Hepatocyte (in vitro differentiated cells): ENCODE data around the gene HSPA1A. TPM values are rescaled to one million over a fixed set of nuclear protein-coding genes. Genes with fewer than 3 reads are reported as not detected.

Source experiments
- DNase-seq: peaks from one replicate; pipeline ENCODE4 v3.0.0-alpha.2; 2016; ENCODE audit warnings: low spot score
- H2AFZ ChIP-seq: fragments of 200-600 bp; sonication (generic); 2 replicates; pipeline ENCODE4 v1.6.0; 2016; ENCODE audit warnings: antibody characterized with exemption, mild to moderate bottlenecking
- H3K27ac ChIP-seq: fragments of 200-600 bp; sonication (generic); 2 replicates; pipeline ENCODE4 v1.5.1; 2016; ENCODE audit warnings: mild to moderate bottlenecking
- H3K27me3 ChIP-seq: fragments of 200-600 bp; sonication (generic); 2 replicates; pipeline ENCODE4 v1.6.1; 2016
- H3K36me3 ChIP-seq: fragments of 200-600 bp; sonication (generic); replicated peaks from 2 replicates; pipeline ENCODE4 v1.5.1; 2016; ENCODE audit warnings: low read depth; ENCODE audit not compliant: insufficient read depth
- H3K4me1 ChIP-seq: fragments of 200-600 bp; sonication (generic); 2 replicates; pipeline ENCODE4 v1.5.1; 2016; ENCODE audit warnings: mild to moderate bottlenecking, moderate library complexity; ENCODE audit not compliant: insufficient read depth
- H3K4me2 ChIP-seq: fragments of 200-600 bp; sonication (generic); 2 replicates; pipeline ENCODE4 v1.6.0; 2016
- H3K4me3 ChIP-seq: fragments of 200-600 bp; sonication (generic); 2 replicates; pipeline ENCODE4 v1.5.1; 2016; ENCODE audit warnings: mild to moderate bottlenecking
- H3K79me2 ChIP-seq: fragments of 200-600 bp; sonication (generic); 2 replicates; pipeline ENCODE4 v1.6.0; 2017; ENCODE audit warnings: mild to moderate bottlenecking
- H3K9me2 ChIP-seq: fragments of 200-600 bp; sonication (generic); replicated peaks from 2 replicates; pipeline ENCODE4 v1.6.0; 2017; ENCODE audit warnings: mild to moderate bottlenecking; ENCODE audit not compliant: insufficient read depth
- H3K9me3 ChIP-seq: fragments of 200-600 bp; sonication (generic); 2 replicates; pipeline ENCODE4 v1.5.1; 2016; ENCODE audit warnings: low read depth, mild to moderate bottlenecking
- H4K20me1 ChIP-seq: fragments of 200-600 bp; sonication (generic); 2 replicates; pipeline ENCODE4 v1.6.0; 2016; ENCODE audit warnings: mild to moderate bottlenecking; ENCODE audit not compliant: insufficient read depth, poor library complexity, severe bottlenecking
- EZH2 ChIP-seq: fragments of 200-600 bp; sonication (generic); IDR thresholded peaks from 2 replicates; pipeline ENCODE4 v1.6.1; 2016; ENCODE audit warnings: antibody characterized with exemption, mild to moderate bottlenecking, borderline replicate concordance
- EZH2phosphoT487 ChIP-seq: fragments of 200-600 bp; sonication (generic); IDR thresholded peaks from one replicate; pipeline ENCODE4 v1.6.1; 2018; ENCODE audit warnings: antibody characterized with exemption, mild to moderate bottlenecking, low read depth, moderate library complexity; ENCODE audit not compliant: unreplicated experiment, severe bottlenecking
- WGBS: methylation state at CpG from one replicate; pipeline ENCODE4 v1.1.6; 2016; ENCODE audit warnings: low lambda C conversion rate; ENCODE audit errors: missing lambda C conversion rate; 5-methylcytosine and 5-hydroxymethylcytosine counted together
- polyA plus RNA-seq: library from polyadenylated mRNA; unstranded; fragments of >200 nt; fragmentation: Nextera tagmentation; extraction: Ambion mirVana; gene quantifications from 2 replicates; pipeline ENCODE4 v1.2.1, GENCODE V29; 2016
- total RNA-seq: library from RNA; depleted of rRNA; stranded (reverse); fragments of >200 nt; gene quantifications from 2 replicates; pipeline ENCODE4 v1.2.3, GENCODE V29; 2014
- TF ChIP-seq, protein P1 (sequence below): fragments of 200-600 bp; sonication (generic); IDR thresholded peaks from 2 replicates; pipeline ENCODE4 v1.5.1; 2016; ENCODE audit warnings: antibody characterized with exemption, mild to moderate bottlenecking; ENCODE audit not compliant: poor library complexity

The HSPA1A gene
- total RNA-seq, result 83.3 and 84.3 TPM in 2 replicates
- 50.0 and 82.2 TPM in 2 replicates for polyA plus RNA-seq

DNA sequence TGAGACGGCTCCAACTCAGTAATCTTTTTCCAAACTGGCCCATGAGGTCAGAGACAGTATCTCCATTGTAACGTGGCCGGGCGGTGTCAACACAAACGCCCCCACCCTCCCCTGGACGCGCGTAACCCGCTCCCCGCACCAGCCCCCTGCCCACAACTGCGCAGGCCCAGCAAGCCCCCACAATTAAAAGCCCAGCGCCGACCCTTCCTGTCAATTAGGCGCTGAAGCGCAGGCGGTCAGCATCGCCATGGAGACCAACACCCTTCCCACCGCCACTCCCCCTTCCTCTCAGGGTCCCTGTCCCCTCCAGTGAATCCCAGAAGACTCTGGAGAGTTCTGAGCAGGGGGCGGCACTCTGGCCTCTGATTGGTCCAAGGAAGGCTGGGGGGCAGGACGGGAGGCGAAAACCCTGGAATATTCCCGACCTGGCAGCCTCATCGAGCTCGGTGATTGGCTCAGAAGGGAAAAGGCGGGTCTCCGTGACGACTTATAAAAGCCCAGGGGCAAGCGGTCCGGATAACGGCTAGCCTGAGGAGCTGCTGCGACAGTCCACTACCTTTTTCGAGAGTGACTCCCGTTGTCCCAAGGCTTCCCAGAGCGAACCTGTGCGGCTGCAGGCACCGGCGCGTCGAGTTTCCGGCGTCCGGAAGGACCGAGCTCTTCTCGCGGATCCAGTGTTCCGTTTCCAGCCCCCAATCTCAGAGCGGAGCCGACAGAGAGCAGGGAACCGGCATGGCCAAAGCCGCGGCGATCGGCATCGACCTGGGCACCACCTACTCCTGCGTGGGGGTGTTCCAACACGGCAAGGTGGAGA, at the start of gene HSPA1A, which contains the start of gene HSPA1L:
Gene HSPA1A (plus strand): TSS at position 519 of the 814 bp plus-strand sequence. CDS start 214 bp downstream, at position 733.
Gene HSPA1L (minus strand): TSS at position 259 of the 814 bp plus-strand sequence. CDS start 3,311 bp downstream, outside the sequence.
- H3K9me2 ChIP-seq, result no peaks in the 10 kb centered on the region
- peak within 1 kb of the TSS; percentile 85 for H2AFZ ChIP-seq
- H3K27me3 ChIP-seq, result no peaks in the 10 kb centered on the region
- DNase-seq, result peak; percentile 94
- peak within 1 kb of the TSS; percentile 85 for H3K4me2 ChIP-seq
- no peaks in the 10 kb centered on the region for H4K20me1 ChIP-seq
- H3K9me3 ChIP-seq, result no peaks in the 10 kb centered on the region
- 5% methylated on average over 48 of the region's 56 CpGs for WGBS
- no peaks in the 10 kb centered on the region for H3K36me3 ChIP-seq
- peaks cover 27% of the 10 kb centered on the region for H3K4me1 ChIP-seq
- H3K4me3 ChIP-seq, result peak within 1 kb of the TSS; percentile 47
- H3K79me2 ChIP-seq, result peaks cover 14% of the 10 kb centered on the region
- no peak for TF ChIP-seq EZH2phosphoT487
- no peak for TF ChIP-seq EZH2
- TF ChIP-seq, protein P1, sequence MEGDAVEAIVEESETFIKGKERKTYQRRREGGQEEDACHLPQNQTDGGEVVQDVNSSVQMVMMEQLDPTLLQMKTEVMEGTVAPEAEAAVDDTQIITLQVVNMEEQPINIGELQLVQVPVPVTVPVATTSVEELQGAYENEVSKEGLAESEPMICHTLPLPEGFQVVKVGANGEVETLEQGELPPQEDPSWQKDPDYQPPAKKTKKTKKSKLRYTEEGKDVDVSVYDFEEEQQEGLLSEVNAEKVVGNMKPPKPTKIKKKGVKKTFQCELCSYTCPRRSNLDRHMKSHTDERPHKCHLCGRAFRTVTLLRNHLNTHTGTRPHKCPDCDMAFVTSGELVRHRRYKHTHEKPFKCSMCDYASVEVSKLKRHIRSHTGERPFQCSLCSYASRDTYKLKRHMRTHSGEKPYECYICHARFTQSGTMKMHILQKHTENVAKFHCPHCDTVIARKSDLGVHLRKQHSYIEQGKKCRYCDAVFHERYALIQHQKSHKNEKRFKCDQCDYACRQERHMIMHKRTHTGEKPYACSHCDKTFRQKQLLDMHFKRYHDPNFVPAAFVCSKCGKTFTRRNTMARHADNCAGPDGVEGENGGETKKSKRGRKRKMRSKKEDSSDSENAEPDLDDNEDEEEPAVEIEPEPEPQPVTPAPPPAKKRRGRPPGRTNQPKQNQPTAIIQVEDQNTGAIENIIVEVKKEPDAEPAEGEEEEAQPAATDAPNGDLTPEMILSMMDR, result no peak
- peak within 1 kb of the TSS; percentile 97 for H3K27ac ChIP-seq

DNA sequence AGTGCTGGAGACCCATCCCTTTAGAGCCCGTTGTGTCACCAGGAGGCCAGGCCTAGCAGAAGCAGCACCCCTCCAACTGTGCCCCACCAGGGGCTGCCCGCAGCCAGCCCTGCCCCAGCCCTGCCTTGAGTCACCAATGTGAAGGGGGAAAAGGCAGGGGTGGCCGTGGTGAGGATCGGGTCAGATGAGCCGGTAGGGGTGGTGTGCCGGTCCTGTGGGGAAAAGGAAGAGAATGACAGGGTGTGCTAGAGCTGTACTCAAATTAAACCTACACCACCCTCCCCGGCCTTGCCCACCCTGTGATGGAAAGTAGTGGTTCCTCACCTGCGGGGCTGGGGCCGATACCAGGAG, 49.8 kb upstream of the HSPA1A start:
- no peaks in the 10 kb centered on the region for H3K9me3 ChIP-seq
- H3K27me3 ChIP-seq, result no peaks in the 10 kb centered on the region
- no peaks in the 10 kb centered on the region for H3K9me2 ChIP-seq
- H3K4me3 ChIP-seq, result no peak overlapping the region
- H3K4me2 ChIP-seq, result no peak overlapping the region
- TF ChIP-seq EZH2 (no peak), EZH2phosphoT487 (no peak)
- TF ChIP-seq, protein P1, result no peak
- peaks cover 8% of the 10 kb centered on the region for H3K4me1 ChIP-seq
- no peaks in the 10 kb centered on the region for H3K36me3 ChIP-seq
- H3K27ac ChIP-seq, result no peak overlapping the region
- no peak for DNase-seq
- H3K79me2 ChIP-seq, result no peaks in the 10 kb centered on the region
- no peak overlapping the region for H2AFZ ChIP-seq
- no peaks in the 10 kb centered on the region for H4K20me1 ChIP-seq
- 92% methylated on average over 9 of the region's 9 CpGs for WGBS

DNA sequence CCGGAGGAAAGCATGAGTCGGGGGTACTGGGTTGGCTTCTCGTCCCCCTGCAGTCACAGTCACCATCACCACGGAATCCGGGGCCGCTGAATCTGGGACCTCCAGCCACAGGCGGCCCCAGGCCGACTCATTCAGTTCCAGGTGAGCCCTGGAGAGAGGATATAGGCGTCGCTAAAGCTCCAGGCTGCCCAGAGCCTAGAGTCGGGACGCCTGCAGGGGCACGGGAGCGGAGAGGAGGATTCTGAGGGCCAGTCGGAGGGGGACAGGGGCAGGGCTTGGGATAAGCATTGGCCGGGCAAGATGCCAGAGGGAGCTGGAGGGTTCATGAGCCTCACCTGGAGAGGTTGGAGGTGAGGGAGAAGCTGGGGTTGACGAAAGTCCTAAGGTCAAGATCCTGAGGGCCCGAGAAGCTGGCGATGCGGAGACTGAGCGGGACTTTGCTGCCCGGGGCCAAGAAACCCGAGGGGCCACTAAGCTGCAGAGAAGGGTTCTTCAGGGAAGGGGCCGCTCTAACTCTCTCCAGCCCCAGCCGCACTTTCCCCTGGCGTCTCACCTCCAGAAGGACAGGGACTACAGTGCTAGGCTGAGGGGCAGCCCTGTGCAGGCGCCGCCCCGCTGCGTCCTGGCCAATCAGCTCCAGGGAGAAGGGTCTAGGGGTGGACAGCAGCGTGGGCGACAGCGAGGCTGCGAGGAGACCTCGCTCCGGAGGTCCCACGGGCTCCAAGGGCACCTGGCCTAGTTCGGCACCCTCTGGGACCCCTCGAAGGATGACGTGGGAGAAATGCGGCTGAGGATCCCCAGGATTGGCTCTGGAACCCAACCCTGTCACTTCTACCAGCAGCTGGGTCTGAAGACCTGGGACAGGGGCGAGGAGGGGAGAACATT, 49.2 kb upstream of the HSPA1A start:
- DNase-seq, result no peak
- H3K4me2 ChIP-seq, result peak overlapping the region; percentile 48
- H3K9me3 ChIP-seq, result no peaks in the 10 kb centered on the region
- H3K27me3 ChIP-seq, result no peaks in the 10 kb centered on the region
- no peaks in the 10 kb centered on the region for H3K36me3 ChIP-seq
- no peak overlapping the region for H3K4me3 ChIP-seq
- H3K4me1 ChIP-seq, result peaks cover 8% of the 10 kb centered on the region
- no peak overlapping the region for H2AFZ ChIP-seq
- no peak overlapping the region for H3K27ac ChIP-seq
- no peaks in the 10 kb centered on the region for H3K9me2 ChIP-seq
- TF ChIP-seq EZH2phosphoT487 (no peak), EZH2 (no peak)
- TF ChIP-seq, protein P1, result no peak
- no peaks in the 10 kb centered on the region for H4K20me1 ChIP-seq
- H3K79me2 ChIP-seq, result no peaks in the 10 kb centered on the region
- 73% methylated on average over 39 of the region's 42 CpGs for whole genome bisulfite sequencing
